H1 (cell line): Measurements from ENCODE around the gene NOTCH4.

Source experiments
- CTCF ChIP-seq, 3 experiments: IDR thresholded peaks; 1 replicate in 2 of 3; 2 replicates in 1 of 3; pipeline versions ENCODE4 v1.5.1 to v1.6.1; 2011; ENCODE audit warnings: low read length in 3 of 3, mild to moderate bottlenecking in 3 of 3, inconsistent platforms in 2 of 3, low read depth in 1 of 3, moderate library complexity in 1 of 3; ENCODE audit not compliant: insufficient read depth in 1 of 3; ENCODE audit errors: control extremely low read depth in 1 of 3
- POLR2AphosphoS5 ChIP-seq: IDR thresholded peaks from 2 replicates; pipeline ENCODE4 v1.6.1; 2011; ENCODE audit warnings: low read depth, low read length

- no peak for TF ChIP-seq CTCF (IDR thresholded peaks at IDR 0.05; ENCODE audit: control extremely low read depth in 1 of 3, insufficient read depth in 1 of 3, low read depth in 1 of 3, low read length in 3 of 3)
- TF ChIP-seq POLR2AphosphoS5 = 0 out of 2 replicates have a peak, but pooled peaks have one; percentile 31
These were observed 48.0 kb downstream of the NOTCH4 start, which contains the start of gene AGPAT1 for GRCh38 chr6:32175711-32176475.
